Skeletal muscle tissue (tissue), 4 donors: ENCODE measurements around the gene SND1. TPM values are rescaled to one million over a fixed set of nuclear protein-coding genes. Genes with fewer than 3 reads are reported as not detected.

Experiments
- H3K27ac ChIP-seq: one replicate; pipeline ENCODE4 v1.7.0; 2013; ENCODE audit warnings: mild to moderate bottlenecking, low read depth, low read length, inconsistent platforms
- H3K27me3 ChIP-seq, 3 donors: one replicate each; pipeline ENCODE4 v1.7.0; 2013; ENCODE audit warnings: low read length in 3 of 3; ENCODE audit not compliant: control insufficient read depth in 3 of 3, insufficient read depth in 3 of 3
- H3K36me3 ChIP-seq, 3 donors: one replicate each; pipeline ENCODE4 v1.7.0; 2013; ENCODE audit warnings: low read length in 3 of 3; ENCODE audit not compliant: control insufficient read depth in 3 of 3, insufficient read depth in 3 of 3
- H3K4me1 ChIP-seq, 3 donors: one replicate each; pipeline ENCODE4 v1.7.0; 2013; ENCODE audit warnings: low read length in 3 of 3, mild to moderate bottlenecking in 3 of 3; ENCODE audit not compliant: control insufficient read depth in 3 of 3, insufficient read depth in 3 of 3
- H3K4me3 ChIP-seq, 3 donors: one replicate each; pipeline ENCODE4 v1.7.0; 2013; ENCODE audit warnings: low read length in 3 of 3
- H3K9ac ChIP-seq, 3 donors: one replicate each; pipeline ENCODE4 v1.7.0; 2013; ENCODE audit warnings: low read length in 3 of 3, mild to moderate bottlenecking in 3 of 3, moderate library complexity in 2 of 3, low read depth in 1 of 3
- H3K9me3 ChIP-seq, 3 donors: one replicate each; pipeline ENCODE4 v1.7.0; 2013; ENCODE audit warnings: low read length in 3 of 3; ENCODE audit not compliant: control insufficient read depth in 3 of 3
- total RNA-seq: library from RNA; depleted of rRNA; stranded (reverse); fragments of >200 nt; gene quantifications from one replicate; pipeline ENCODE4 v1.2.3, GENCODE V29; 2014
- donor health status: Osteomylitis.

SND1 gene
- total RNA-seq, 1 donor from 2014 or later = 104 TPM

- Histone ChIP-seq H3K9me3 (no peaks in the 10 kb centered on the region), H3K4me3 (no peak overlapping the region), H3K27me3 (no peaks in the 10 kb centered on the region), H3K36me3 (no peaks in the 10 kb centered on the region), H3K4me1 (peaks cover 0 to 2% (median 0%) of the 10 kb centered on the region in 3 donors), H3K27ac (no peak overlapping the region), H3K9ac (no peak overlapping the region)
Measured at GRCh38 chr7:127759945-127760421, 108.0 kb downstream of the SND1 start.

GRCh38 chr7:127760436-127761031, 108.5 kb downstream of the SND1 start:
- H3K4me1 ChIP-seq = no peaks in the 10 kb centered on the region
- H3K27me3 ChIP-seq = no peaks in the 10 kb centered on the region
- no peak overlapping the region for H3K9ac ChIP-seq
- no peak overlapping the region for H3K4me3 ChIP-seq
- H3K27ac ChIP-seq = no peak overlapping the region
- H3K36me3 ChIP-seq = no peaks in the 10 kb centered on the region
- H3K9me3 ChIP-seq = no peaks in the 10 kb centered on the region

GRCh38 chr7:127761196-127761595, 109.2 kb downstream of the SND1 start:
- no peaks in the 10 kb centered on the region for H3K9me3 ChIP-seq
- H3K9ac ChIP-seq = no peak overlapping the region
- H3K36me3 ChIP-seq = no peaks in the 10 kb centered on the region
- H3K27ac ChIP-seq = no peak overlapping the region
- H3K27me3 ChIP-seq = no peaks in the 10 kb centered on the region
- H3K4me1 ChIP-seq = no peaks in the 10 kb centered on the region
- no peak overlapping the region for H3K4me3 ChIP-seq

- H3K9ac ChIP-seq = no peak overlapping the region
- H3K4me3 ChIP-seq = no peak overlapping the region
- H3K9me3 ChIP-seq = no peaks in the 10 kb centered on the region
- no peaks in the 10 kb centered on the region for H3K36me3 ChIP-seq
- H3K27ac ChIP-seq = no peak overlapping the region
- H3K4me1 ChIP-seq = no peaks in the 10 kb centered on the region
- no peaks in the 10 kb centered on the region for H3K27me3 ChIP-seq
Measured at GRCh38 chr7:127764681-127765080, 112.7 kb downstream of the SND1 start.

- H3K9me3 ChIP-seq = no peaks in the 10 kb centered on the region
- H3K9ac ChIP-seq = no peak overlapping the region
- no peak overlapping the region for H3K4me3 ChIP-seq
- no peak overlapping the region for H3K27ac ChIP-seq
- no peaks in the 10 kb centered on the region for H3K36me3 ChIP-seq
- H3K4me1 ChIP-seq = no peaks in the 10 kb centered on the region
- no peaks in the 10 kb centered on the region for H3K27me3 ChIP-seq
Measured at GRCh38 chr7:127765150-127765549, 113.2 kb downstream of the SND1 start.

- Histone ChIP-seq H3K9me3 (no peaks in the 10 kb centered on the region), H3K27ac (no peak overlapping the region), H3K4me1 (no peaks in the 10 kb centered on the region), H3K27me3 (no peaks in the 10 kb centered on the region), H3K9ac (no peak overlapping the region), H3K36me3 (no peaks in the 10 kb centered on the region), H3K4me3 (no peak overlapping the region)
Measured at GRCh38 chr7:127766831-127767459, 115.0 kb downstream of the SND1 start.

- Histone ChIP-seq H3K4me1 (no peaks in the 10 kb centered on the region), H3K27me3 (no peaks in the 10 kb centered on the region), H3K4me3 (no peak overlapping the region), H3K36me3 (no peaks in the 10 kb centered on the region), H3K27ac (no peak overlapping the region), H3K9ac (no peak overlapping the region), H3K9me3 (no peaks in the 10 kb centered on the region)
Measured at GRCh38 chr7:127768241-127768640, 116.2 kb downstream of the SND1 start.

GRCh38 chr7:127769137-127769536, 117.1 kb downstream of the SND1 start:
- Histone ChIP-seq H3K4me1 (no peaks in the 10 kb centered on the region), H3K27ac (no peak overlapping the region), H3K9ac (no peak overlapping the region), H3K27me3 (no peaks in the 10 kb centered on the region), H3K36me3 (no peaks in the 10 kb centered on the region), H3K4me3 (no peak overlapping the region), H3K9me3 (no peaks in the 10 kb centered on the region)

GRCh38 chr7:127769696-127770400, 117.9 kb downstream of the SND1 start:
- no peak overlapping the region for H3K4me3 ChIP-seq
- no peaks in the 10 kb centered on the region for H3K36me3 ChIP-seq
- H3K9ac ChIP-seq = no peak overlapping the region
- H3K9me3 ChIP-seq = no peaks in the 10 kb centered on the region
- no peak overlapping the region for H3K27ac ChIP-seq
- no peaks in the 10 kb centered on the region for H3K4me1 ChIP-seq
- no peaks in the 10 kb centered on the region for H3K27me3 ChIP-seq

- H3K9ac ChIP-seq = no peak overlapping the region
- no peak overlapping the region for H3K27ac ChIP-seq
- no peaks in the 10 kb centered on the region for H3K4me1 ChIP-seq
- no peaks in the 10 kb centered on the region for H3K27me3 ChIP-seq
- no peaks in the 10 kb centered on the region for H3K9me3 ChIP-seq
- H3K4me3 ChIP-seq = no peak overlapping the region
- no peaks in the 10 kb centered on the region for H3K36me3 ChIP-seq
Measured at GRCh38 chr7:127770885-127771284, 118.9 kb downstream of the SND1 start.
